Measurements from ENCODE around the gene HNF1A.

DNA sequence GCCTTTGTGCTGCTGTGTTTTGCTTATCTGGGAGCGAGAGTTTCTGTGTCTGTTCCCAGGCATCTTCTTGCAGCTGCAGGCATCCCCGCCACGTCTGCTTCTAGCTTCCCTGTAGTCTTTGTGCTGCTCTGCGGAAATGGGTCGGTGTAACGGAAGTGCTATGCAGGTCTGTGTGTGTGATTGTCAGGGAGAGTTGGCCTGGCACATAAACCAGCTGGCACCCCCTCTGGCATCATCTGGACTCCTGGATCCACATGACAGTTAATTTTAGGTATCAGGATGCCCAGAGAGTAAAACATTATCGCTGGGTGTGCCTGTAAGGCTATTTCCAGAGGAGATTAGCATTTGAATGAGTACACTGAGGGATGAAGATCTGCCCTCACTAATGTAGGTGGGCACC is 70.1 kb downstream of the HNF1A start:
- TF ChIP-seq, protein P1, sequence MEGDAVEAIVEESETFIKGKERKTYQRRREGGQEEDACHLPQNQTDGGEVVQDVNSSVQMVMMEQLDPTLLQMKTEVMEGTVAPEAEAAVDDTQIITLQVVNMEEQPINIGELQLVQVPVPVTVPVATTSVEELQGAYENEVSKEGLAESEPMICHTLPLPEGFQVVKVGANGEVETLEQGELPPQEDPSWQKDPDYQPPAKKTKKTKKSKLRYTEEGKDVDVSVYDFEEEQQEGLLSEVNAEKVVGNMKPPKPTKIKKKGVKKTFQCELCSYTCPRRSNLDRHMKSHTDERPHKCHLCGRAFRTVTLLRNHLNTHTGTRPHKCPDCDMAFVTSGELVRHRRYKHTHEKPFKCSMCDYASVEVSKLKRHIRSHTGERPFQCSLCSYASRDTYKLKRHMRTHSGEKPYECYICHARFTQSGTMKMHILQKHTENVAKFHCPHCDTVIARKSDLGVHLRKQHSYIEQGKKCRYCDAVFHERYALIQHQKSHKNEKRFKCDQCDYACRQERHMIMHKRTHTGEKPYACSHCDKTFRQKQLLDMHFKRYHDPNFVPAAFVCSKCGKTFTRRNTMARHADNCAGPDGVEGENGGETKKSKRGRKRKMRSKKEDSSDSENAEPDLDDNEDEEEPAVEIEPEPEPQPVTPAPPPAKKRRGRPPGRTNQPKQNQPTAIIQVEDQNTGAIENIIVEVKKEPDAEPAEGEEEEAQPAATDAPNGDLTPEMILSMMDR (IDR thresholded peaks at IDR 0.05; ENCODE audit: insufficient read depth, low read length) = no peak
- no peak for TF ChIP-seq POLR2AphosphoS5 (IDR thresholded peaks at IDR 0.05; ENCODE audit: low read depth)
- no peak for TF ChIP-seq SPI1 (IDR thresholded peaks at IDR 0.05; ENCODE audit: borderline replicate concordance, low read depth)
- TF ChIP-seq, protein P2, sequence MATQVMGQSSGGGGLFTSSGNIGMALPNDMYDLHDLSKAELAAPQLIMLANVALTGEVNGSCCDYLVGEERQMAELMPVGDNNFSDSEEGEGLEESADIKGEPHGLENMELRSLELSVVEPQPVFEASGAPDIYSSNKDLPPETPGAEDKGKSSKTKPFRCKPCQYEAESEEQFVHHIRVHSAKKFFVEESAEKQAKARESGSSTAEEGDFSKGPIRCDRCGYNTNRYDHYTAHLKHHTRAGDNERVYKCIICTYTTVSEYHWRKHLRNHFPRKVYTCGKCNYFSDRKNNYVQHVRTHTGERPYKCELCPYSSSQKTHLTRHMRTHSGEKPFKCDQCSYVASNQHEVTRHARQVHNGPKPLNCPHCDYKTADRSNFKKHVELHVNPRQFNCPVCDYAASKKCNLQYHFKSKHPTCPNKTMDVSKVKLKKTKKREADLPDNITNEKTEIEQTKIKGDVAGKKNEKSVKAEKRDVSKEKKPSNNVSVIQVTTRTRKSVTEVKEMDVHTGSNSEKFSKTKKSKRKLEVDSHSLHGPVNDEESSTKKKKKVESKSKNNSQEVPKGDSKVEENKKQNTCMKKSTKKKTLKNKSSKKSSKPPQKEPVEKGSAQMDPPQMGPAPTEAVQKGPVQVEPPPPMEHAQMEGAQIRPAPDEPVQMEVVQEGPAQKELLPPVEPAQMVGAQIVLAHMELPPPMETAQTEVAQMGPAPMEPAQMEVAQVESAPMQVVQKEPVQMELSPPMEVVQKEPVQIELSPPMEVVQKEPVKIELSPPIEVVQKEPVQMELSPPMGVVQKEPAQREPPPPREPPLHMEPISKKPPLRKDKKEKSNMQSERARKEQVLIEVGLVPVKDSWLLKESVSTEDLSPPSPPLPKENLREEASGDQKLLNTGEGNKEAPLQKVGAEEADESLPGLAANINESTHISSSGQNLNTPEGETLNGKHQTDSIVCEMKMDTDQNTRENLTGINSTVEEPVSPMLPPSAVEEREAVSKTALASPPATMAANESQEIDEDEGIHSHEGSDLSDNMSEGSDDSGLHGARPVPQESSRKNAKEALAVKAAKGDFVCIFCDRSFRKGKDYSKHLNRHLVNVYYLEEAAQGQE (IDR thresholded peaks at IDR 0.05; ENCODE audit: insufficient replicate concordance, low read depth) = no peak
- TF ChIP-seq GABPA (IDR thresholded peaks at IDR 0.05; ENCODE audit: low read depth) = no peak

Measured in HL-60 (cell line).